ENCODE data around the gene XYLT1. TPM values are rescaled to one million over a fixed set of nuclear protein-coding genes. Genes with fewer than 3 reads are reported as not detected.

XYLT1 gene
- total and polyA plus RNA-seq, 2 of the 8 experiments (the other 6 are each of a cell fraction or from before 2014, with no cell fraction given): 6.6 to 25.4 TPM

DNA sequence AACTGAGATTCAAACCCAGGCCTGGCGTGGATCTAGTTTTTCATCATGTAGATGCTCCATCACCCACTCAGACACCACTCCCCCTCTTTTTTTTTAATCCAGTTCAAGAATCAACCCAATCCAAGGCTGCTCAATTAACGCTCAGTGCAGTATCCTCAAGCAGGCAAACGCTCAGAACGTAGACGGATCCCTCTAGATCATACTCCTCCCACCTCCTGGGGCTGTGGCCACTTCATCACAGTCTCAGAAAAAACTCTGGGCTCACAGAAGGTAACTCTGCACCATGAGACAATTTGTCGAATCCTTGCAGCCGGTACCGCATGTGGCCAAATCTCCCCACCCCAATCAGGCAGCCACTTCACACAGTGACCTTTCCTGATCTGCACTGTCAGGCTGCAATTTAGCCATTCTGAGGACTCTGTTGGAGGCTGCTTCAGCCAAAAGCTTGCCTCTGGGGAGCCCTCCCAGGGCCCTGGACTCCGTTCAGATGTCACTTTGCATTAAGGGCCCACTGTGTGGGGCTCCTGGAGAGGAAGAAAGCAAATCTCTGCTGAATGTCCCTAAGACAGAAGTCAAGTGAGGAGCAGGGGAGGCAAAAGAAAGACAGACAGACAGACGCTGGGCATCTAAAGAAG, 183.5 kb downstream of the XYLT1 start:
- no peak overlapping the region for H4K5ac ChIP-seq (ENCODE audit: insufficient read length, low read depth, low read length)
- H3K27ac ChIP-seq (ENCODE audit: low read depth, low read length): no peak overlapping the region
- H3K79me2 ChIP-seq (ENCODE audit: control insufficient read depth in 1 of 2, insufficient read depth in 2 of 2, low read length in 2 of 2): no peaks in the 10 kb centered on the region; a peak in 1 of 4 replicates
- ChIA-PET POLR2A (ENCODE audit: partially characterized antibody) (no interaction called here), CTCF (ENCODE audit: partially characterized antibody) (interaction anchor here (0.6 to 1.3 kb wide), 9 partner anchors 8 to 194 kb away, joined by 3 to 5 read pairs (median 3); no protein-coding TSS in a partner anchor)
- no peak overlapping the region; the same call in 1 of the 2 replicates for H2BK12ac ChIP-seq (ENCODE audit: low read depth, low read length)
- H3K23me2 ChIP-seq (ENCODE audit: low read depth, low read length): no peaks in the 10 kb centered on the region; the same call in 1 of the 2 replicates
- H2AK5ac ChIP-seq (ENCODE audit: low read depth, low read length): no peak overlapping the region
- H2BK20ac ChIP-seq (ENCODE audit: low read length): no peak overlapping the region
- FAIRE-seq: no peak
- H3K36me3 ChIP-seq (ENCODE audit: control insufficient read depth in 2 of 4, insufficient read depth in 4 of 4, low read length in 3 of 4): no peaks in the 10 kb centered on the region
- H3K9me3 ChIP-seq (ENCODE audit: insufficient read depth in 2 of 2, low read depth in 1 of 2, low read length in 1 of 2): no peaks in the 10 kb centered on the region
- H3K4ac ChIP-seq (replicated peaks; ENCODE audit: insufficient read length, low read depth, low read length): peak overlapping the region; percentile 25
- H3K56ac ChIP-seq (replicated peaks; ENCODE audit: insufficient read length, low read depth, low read length): no peak overlapping the region
- H2AFZ ChIP-seq (ENCODE audit: low read length): no peak overlapping the region
- no peaks in the 10 kb centered on the region for H3K27me3 ChIP-seq (replicated peaks in 1 of 4; ENCODE audit: control insufficient read depth in 3 of 4, extremely low read depth in 1 of 4, insufficient read depth in 3 of 4, low read length in 3 of 4)
- no peak overlapping the region for H4K8ac ChIP-seq (ENCODE audit: extremely low read depth, insufficient read depth, low read length)
- no peaks in the 10 kb centered on the region for H4K20me1 ChIP-seq (replicated peaks in 1 of 2; ENCODE audit: control insufficient read depth in 1 of 2, insufficient read depth in 2 of 2, low read length in 2 of 2)
- no peak overlapping the region for H2BK15ac ChIP-seq (ENCODE audit: low read length)
- no peak overlapping the region for H3K14ac ChIP-seq (ENCODE audit: insufficient read length)
- H3K79me1 ChIP-seq (ENCODE audit: low read depth, low read length): peaks cover 5% of the 10 kb centered on the region; the same call in 1 of the 2 replicates
- H4K91ac ChIP-seq (replicated peaks; ENCODE audit: insufficient read length, low read length): no peak overlapping the region
- no peak for DNase-seq (ENCODE audit: low read depth in 1 of 2, low spot score in 2 of 2)
- 79% methylated on average over 10 of the region's 10 CpGs; no CpG with 5 or more reads in 1 of the 2 experiments for WGBS, 2 experiments (ENCODE audit: extremely low coverage in 1 of 2, insufficient coverage in 1 of 2, insufficient read length in 1 of 2, insufficient replicate concordance in 2 of 2, low coverage in 1 of 2, low lambda C conversion rate in 2 of 2, missing lambda C conversion rate in 1 of 2)
- H2BK5ac ChIP-seq (ENCODE audit: low read depth, low read length): no peak overlapping the region
- no peak overlapping the region for H3K9ac ChIP-seq (replicated peaks in 1 of 4; ENCODE audit: extremely low read depth in 1 of 4, low read depth in 3 of 4, low read length in 3 of 4)
- peaks cover 0 to 6% (median 2%) of the 10 kb centered on the region in 4 experiments; a peak in 3 of 7 replicates for H3K4me1 ChIP-seq (replicated peaks in 1 of 4; ENCODE audit: control insufficient read depth in 3 of 4, insufficient read depth in 4 of 4, low read length in 3 of 4)
- no peak overlapping the region for H3K18ac ChIP-seq (ENCODE audit: extremely low read depth, low read length)
- no peak overlapping the region for H3K4me3 ChIP-seq (ENCODE audit: extremely low read depth in 1 of 4, insufficient read depth in 2 of 4, low read depth in 3 of 4, low read length in 4 of 4)
- H3K23ac ChIP-seq (ENCODE audit: insufficient read length): no peak overlapping the region
- H2BK120ac ChIP-seq (replicated peaks; ENCODE audit: low read depth, low read length): no peak overlapping the region
- H3K4me2 ChIP-seq (ENCODE audit: insufficient read depth in 1 of 2, low read depth in 2 of 2, low read length in 2 of 2): no peak overlapping the region; a peak in 1 of 4 replicates
- no peak for TF ChIP-seq SP2 (IDR thresholded peaks at IDR 0.05; ENCODE audit: low read length)
- TF ChIP-seq CTBP2 (IDR thresholded peaks at IDR 0.05; ENCODE audit: borderline replicate concordance, insufficient read depth, insufficient read length, low read length): no peak
- no peak for TF ChIP-seq SP1 (IDR thresholded peaks at IDR 0.05; ENCODE audit: low read depth, low read length)
- no peak for TF ChIP-seq KDM1A (IDR thresholded peaks at IDR 0.05; ENCODE audit: borderline replicate concordance, low read length)
- no peak for TF ChIP-seq ASH2L (IDR thresholded peaks at IDR 0.05; ENCODE audit: low read length)
- TF ChIP-seq CTCF (IDR thresholded peaks at IDR 0.05; ENCODE audit: control extremely low read depth in 1 of 3, insufficient read depth in 1 of 3, low read depth in 1 of 3, low read length in 3 of 3): no peak
- TF ChIP-seq POU5F1 (IDR thresholded peaks at IDR 0.05; ENCODE audit: low read depth, low read length): no peak
- no peak for TF ChIP-seq SRF (IDR thresholded peaks at IDR 0.05; ENCODE audit: low read depth, low read length)
- TF ChIP-seq ATF3 (IDR thresholded peaks at IDR 0.05; ENCODE audit: insufficient read depth, low read depth, low read length): no peak
- TF ChIP-seq, protein P1, sequence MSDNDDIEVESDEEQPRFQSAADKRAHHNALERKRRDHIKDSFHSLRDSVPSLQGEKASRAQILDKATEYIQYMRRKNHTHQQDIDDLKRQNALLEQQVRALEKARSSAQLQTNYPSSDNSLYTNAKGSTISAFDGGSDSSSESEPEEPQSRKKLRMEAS (IDR thresholded peaks at IDR 0.05): no peak

Measured in H1 (cell line).